ENCODE data around the gene PIANP. TPM values are rescaled to one million over a fixed set of nuclear protein-coding genes. Genes with fewer than 3 reads are reported as not detected.

Gene PIANP
- total RNA-seq, 1 experiment from 2014 or later: 0.34 TPM

- no peak for DNase-seq (ENCODE audit: low read depth)
Observed at GRCh38 chr12:6672143-6672542, 28.5 kb downstream of the PIANP start.

GRCh38 chr12:6667559-6668210 is 32.9 kb downstream of the PIANP start:
- no peak for DNase-seq (ENCODE audit: low read depth)

GRCh38 chr12:6666211-6666610 is 34.4 kb downstream of the PIANP start:
- no peak for DNase-seq (ENCODE audit: low read depth)

- DNase-seq (ENCODE audit: low read depth): no peak
Observed at GRCh38 chr12:6664902-6665301, 35.7 kb downstream of the PIANP start.

- peak; percentile 100 for DNase-seq (ENCODE audit: low read depth)
Observed at GRCh38 chr12:6662906-6663742, 37.5 kb downstream of the PIANP start, which contains the start of gene ING4. TSS of gene ING4 (minus strand) at chr12:6663119. CDS start at chr12:6663101, 18 bp downstream.

GRCh38 chr12:6662602-6662905 is 38.1 kb downstream of the PIANP start:
- DNase-seq (ENCODE audit: low read depth): no peak

- DNase-seq (ENCODE audit: low read depth): no peak
Observed at GRCh38 chr12:6653987-6654386, 46.6 kb downstream of the PIANP start.

- DNase-seq (ENCODE audit: low read depth): no peak
Observed at GRCh38 chr12:6653342-6653741, 47.3 kb downstream of the PIANP start.

GRCh38 chr12:6652391-6652790 is 48.2 kb downstream of the PIANP start:
- DNase-seq (ENCODE audit: low read depth): no peak

- DNase-seq (ENCODE audit: low read depth): no peak
Observed at GRCh38 chr12:6650832-6651231, 49.8 kb downstream of the PIANP start.

- DNase-seq (ENCODE audit: low read depth): no peak
Observed at GRCh38 chr12:6647083-6647604, 53.5 kb downstream of the PIANP start, which contains the start of gene ACRBP. TSS of gene ACRBP (minus strand) at chr12:6647432. CDS start at chr12:6647366, 66 bp downstream.

- no peak for DNase-seq (ENCODE audit: low read depth)
Observed at GRCh38 chr12:6646276-6647082, 54.1 kb downstream of the PIANP start.

- no peak for DNase-seq (ENCODE audit: low read depth)
Observed at GRCh38 chr12:6644903-6645302, 55.7 kb downstream of the PIANP start.

GRCh38 chr12:6644257-6644596 is 56.4 kb downstream of the PIANP start:
- no peak for DNase-seq (ENCODE audit: low read depth)

Other genes with a start within 250 kb of the PIANP start
- gene TAPBPL, start 248.8 kb downstream of the PIANP start, total RNA-seq (2014; rRNA removed): 8.5 and 9.4 TPM in 2 replicates
- 8.0 and 12.9 TPM in 2 replicates for gene VAMP1, start 230.1 kb downstream of the PIANP start, total RNA-seq (2014; rRNA removed)
- gene MRPL51, start 207.6 kb downstream of the PIANP start, total RNA-seq (2014; rRNA removed): 113 and 124 TPM in 2 replicates
- 93.5 and 112 TPM in 2 replicates for gene NCAPD2, start 206.7 kb downstream of the PIANP start, total RNA-seq (2014; rRNA removed)
- 10,802 and 11,796 TPM in 2 replicates for gene GAPDH, start 166.3 kb downstream of the PIANP start, total RNA-seq (2014; rRNA removed)
- gene IFFO1, start 144.8 kb downstream of the PIANP start, total RNA-seq (2014; rRNA removed): 105 and 121 TPM in 2 replicates
- 88.9 and 101 TPM in 2 replicates for gene NOP2, start 132.5 kb downstream of the PIANP start, total RNA-seq (2014; rRNA removed)
- gene CHD4, start 93.4 kb downstream of the PIANP start, total RNA-seq (2014; rRNA removed): 200 and 240 TPM in 2 replicates
- gene LPAR5, start 64.9 kb downstream of the PIANP start, total RNA-seq (2014; rRNA removed): not detected in 2 replicates
- 0.32 TPM in 1 of 2 replicates, not detected in the other for gene ACRBP, start 53.4 kb downstream of the PIANP start, total RNA-seq (2014; rRNA removed)
- 26.3 and 40.8 TPM in 2 replicates for gene ING4, start 37.7 kb downstream of the PIANP start, total RNA-seq (2014; rRNA removed)
- gene ZNF384, start 11.4 kb downstream of the PIANP start, total RNA-seq (2014; rRNA removed): 28.4 and 30.8 TPM in 2 replicates
- 111 and 130 TPM in 2 replicates for gene COPS7A, start 23.2 kb upstream of the PIANP start, total RNA-seq (2014; rRNA removed)
- gene MLF2, start 52.3 kb upstream of the PIANP start, total RNA-seq (2014; rRNA removed): 304 and 308 TPM in 2 replicates
- 244 and 318 TPM in 2 replicates for gene PTMS, start 65.5 kb upstream of the PIANP start, total RNA-seq (2014; rRNA removed)
- gene LAG3, start 71.7 kb upstream of the PIANP start, total RNA-seq (2014; rRNA removed): 0.23 and 0.45 TPM in 2 replicates
- 0.92 TPM in 1 of 2 replicates, not detected in the other for gene CD4, start 88.7 kb upstream of the PIANP start, total RNA-seq (2014; rRNA removed)
- 2.0 TPM in 2 replicates for gene GPR162, start 121.0 kb upstream of the PIANP start, total RNA-seq (2014; rRNA removed)
- 47.6 and 58.4 TPM in 2 replicates for gene P3H3, start 127.6 kb upstream of the PIANP start, total RNA-seq (2014; rRNA removed)
- gene GNB3, start 140.1 kb upstream of the PIANP start, total RNA-seq (2014; rRNA removed): 2.6 and 2.8 TPM in 2 replicates
- gene CDCA3, start 150.5 kb upstream of the PIANP start, total RNA-seq (2014; rRNA removed): 101 and 120 TPM in 2 replicates
- 119 and 127 TPM in 2 replicates for gene USP5, start 151.3 kb upstream of the PIANP start, total RNA-seq (2014; rRNA removed)
- 2,020 and 2,623 TPM in 2 replicates for gene TPI1, start 166.7 kb upstream of the PIANP start, total RNA-seq (2014; rRNA removed)
- gene SPSB2, start 172.5 kb upstream of the PIANP start, total RNA-seq (2014; rRNA removed): 9.6 and 13.0 TPM in 2 replicates
- 4.0 and 5.3 TPM in 2 replicates for gene LRRC23, start 204.0 kb upstream of the PIANP start, total RNA-seq (2014; rRNA removed)
- gene ENO2, start 213.8 kb upstream of the PIANP start, total RNA-seq (2014; rRNA removed): 22.7 and 26.3 TPM in 2 replicates
- gene ATN1, start 227.1 kb upstream of the PIANP start, total RNA-seq (2014; rRNA removed): 15.4 and 20.0 TPM in 2 replicates
- not detected in 2 replicates for gene RNU7-1, start 243.0 kb upstream of the PIANP start, total RNA-seq (2014; rRNA removed)
- 185 and 223 TPM in 2 replicates for gene C12orf57, start 243.2 kb upstream of the PIANP start, total RNA-seq (2014; rRNA removed)

Measured in LHCN-M2 (cell line).